HG03175 (cell line): ENCODE measurements around the gene TLE7.

Source experiments
- ATAC-seq: cut with Tn5 transposase; IDR thresholded peaks from one replicate; pipeline ENCODE4 v1.9.1; 2021; ENCODE audit warnings: mild to moderate bottlenecking, moderate library complexity; ENCODE audit not compliant: unreplicated experiment

Gene TLE7

DNA sequence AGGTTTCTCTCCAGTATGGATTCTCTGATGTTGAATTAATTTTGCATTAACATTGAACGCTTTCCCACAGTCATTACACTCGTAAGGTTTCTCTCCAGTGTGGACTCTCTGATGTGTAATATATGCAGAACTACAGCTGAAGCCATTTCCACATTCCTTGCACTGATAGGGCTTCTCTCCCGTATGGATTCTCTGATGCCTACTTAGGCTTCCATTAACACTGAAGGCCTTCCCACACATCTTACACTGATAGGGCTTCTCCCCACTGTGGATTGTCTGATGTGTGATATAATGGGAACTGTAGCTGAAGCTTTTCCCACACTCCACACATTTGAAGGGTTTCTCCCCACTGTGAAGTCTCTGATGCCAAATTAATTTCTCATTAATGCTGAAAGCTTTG lies 7.2 kb upstream of the TLE7 start:
- ATAC-seq = no peak

DNA sequence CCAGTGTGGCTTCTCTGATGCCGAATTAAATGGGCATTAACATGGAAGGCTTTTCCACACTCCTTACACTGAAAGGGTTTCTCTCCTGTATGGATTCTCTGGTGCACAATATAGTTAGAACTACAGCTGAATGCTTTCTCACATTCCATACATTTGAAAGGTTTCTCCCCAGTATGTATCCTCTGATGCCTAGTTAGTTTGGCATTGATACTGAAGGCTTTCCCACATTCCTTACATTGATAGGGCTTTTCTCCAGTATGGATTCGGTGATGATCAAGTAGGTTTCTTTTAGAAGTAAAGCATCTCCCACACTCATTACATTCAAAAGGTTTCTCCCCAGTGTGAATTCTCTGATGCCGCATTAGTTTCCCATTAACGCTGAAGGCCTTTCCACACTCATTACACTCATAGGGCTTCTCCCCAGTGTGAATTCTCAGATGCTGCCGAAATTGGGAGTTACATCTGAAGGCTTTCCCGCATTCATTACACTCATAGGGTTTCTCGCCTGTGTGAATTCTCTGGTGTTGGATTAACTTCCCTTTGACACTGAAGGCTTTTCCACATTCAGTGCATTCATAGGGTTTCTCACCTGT lies 6.5 kb upstream of the TLE7 start:
- no peak for ATAC-seq

DNA sequence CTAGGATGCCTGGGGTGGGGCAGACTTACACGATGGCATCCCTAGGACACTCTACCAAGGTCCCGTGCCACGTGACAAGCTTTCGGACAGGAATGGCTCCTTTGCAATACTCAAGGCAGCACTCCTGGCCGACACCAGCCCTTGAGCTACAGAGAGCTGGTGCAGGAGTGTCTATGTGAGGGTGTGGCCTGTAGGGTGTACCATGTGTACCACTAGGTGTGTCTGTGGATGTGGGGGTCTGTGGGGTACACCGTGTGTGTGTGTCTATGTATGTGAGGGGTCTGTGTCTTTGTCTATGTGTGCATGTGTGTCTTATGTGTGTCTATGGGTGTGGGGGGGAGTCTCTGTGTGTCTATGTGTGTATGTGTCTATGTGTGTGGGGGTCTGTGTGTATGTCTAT lies 1.9 kb upstream of the TLE7 start:
- ATAC-seq = no peak

DNA sequence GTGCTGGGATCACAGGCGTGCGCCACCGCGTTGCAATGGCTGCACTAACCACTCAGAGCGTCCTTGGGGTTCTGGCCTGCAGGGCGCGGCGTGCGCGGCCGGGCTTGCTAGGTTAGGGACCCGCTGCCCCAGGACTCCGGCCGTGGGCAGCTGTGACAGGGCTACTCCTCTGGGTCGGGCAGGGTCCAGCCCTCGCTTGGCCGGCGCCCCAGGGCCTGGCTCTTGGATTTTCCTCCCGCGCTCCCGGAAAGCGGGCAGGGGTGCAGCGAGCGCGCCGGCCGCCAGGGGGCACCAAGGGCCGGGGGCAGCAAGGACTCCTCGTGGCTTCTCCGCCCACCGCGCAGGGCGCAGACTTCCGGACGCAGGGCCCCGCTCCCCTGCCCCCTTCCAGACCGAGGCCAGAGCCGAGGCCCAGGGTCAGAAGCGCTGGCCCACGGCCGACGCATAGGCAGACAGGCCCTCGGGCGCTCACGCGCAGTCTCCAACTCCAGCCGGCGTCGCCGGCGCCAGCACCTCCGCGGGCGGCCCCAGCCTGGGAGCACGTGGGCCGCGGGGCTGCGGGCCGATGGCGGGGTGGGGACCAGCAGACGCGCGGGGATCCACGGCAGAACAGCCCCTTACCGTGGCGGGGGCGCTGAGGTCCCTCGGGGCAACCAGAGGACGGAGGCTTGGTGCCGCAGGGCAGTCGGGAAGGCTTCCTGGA lies 355 bp downstream of the TLE7 start:
- ATAC-seq = no peak

DNA sequence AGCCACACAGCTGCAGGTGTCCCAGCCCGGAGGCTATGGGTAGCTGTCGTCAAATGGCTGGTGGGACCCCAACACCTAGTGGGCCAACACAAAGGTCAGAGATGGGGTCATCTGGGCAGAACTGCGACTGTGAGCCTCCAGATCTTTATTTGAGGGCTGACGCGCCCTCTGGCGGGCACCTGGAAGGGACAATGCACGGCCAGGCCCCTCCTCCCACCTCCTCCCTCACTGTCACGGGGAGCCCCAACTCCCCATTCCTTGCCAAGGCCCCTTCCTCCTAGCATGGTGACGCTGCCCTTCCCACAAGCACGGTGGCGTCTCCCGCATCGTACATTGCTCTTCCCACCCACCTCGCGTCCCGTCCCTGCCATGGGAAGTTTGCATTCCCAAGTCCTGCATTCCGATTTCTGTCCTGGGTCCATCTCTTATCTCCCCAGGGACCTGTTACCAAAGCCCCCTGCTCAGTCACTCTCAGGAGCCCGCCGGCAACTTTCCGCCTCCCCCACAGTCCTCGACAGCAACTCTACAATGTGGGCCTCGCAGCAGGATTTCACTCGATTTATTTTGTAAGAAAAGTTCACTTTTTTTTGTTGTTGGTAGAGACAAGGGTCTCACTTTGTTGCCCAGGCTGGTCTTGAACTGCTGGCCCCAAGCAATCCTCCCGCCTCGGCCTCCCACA lies 1.0 kb downstream of the TLE7 start:
- no peak for ATAC-seq

DNA sequence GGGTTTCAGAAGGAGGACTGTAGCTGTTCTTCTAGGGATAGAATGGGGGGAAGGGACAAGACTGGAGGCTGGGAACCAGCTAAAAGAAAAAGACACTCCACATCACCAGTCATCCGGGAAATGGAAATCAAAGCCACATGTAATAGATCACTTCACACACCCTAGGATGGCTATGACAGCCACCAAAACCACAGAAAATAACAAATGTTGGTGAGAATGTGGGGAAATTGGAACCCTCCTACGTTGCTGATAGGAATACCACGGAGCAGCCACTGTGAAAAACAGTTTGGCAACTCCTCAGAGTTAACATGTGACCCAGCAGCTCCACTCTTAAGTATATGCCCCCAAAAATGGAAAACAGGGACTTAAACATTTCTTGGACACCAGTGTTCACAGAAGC lies 2.3 kb downstream of the TLE7 start:
- no peak for ATAC-seq

DNA sequence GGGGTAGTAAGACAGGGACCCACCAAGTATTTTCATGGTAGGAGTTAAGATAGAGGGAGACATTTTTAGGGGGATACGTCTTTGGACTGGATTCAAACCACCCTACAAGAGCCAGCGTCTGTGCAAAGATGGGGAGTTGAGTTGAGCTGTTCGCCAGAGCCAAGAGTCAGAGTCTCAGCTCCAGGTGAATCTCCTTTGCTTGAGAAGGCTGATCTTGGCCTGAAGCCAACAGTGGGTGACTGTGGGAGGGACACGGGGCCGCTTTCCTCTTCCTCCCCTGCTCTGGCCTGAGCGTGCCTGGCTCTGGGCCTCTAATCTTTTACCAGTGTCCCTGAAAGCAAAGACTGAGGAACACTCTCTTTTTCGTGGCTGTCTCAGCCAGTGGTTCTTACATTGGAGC lies 5.4 kb downstream of the TLE7 start:
- no peak for ATAC-seq

DNA sequence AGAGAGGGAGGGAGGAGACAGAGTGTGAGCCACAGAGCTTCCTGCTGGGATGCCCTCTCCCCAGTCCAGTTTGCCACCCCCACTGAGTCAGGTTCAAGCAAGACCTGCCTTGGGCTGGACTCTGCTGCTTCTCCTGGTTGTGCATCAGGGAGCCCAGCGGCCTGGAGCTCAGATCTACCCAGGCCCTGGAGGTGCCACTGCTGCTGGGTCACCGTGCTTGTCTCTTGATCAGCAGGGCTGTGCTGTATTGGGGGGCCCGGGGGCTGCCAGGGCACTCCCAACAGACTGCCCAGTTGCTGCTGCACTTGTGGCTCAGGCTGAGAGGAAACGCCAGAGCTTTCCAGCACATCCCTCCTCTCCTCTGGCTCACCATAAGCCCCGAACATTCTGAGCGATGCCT lies 8.9 kb downstream of the TLE7 start:
- no peak for ATAC-seq

DNA sequence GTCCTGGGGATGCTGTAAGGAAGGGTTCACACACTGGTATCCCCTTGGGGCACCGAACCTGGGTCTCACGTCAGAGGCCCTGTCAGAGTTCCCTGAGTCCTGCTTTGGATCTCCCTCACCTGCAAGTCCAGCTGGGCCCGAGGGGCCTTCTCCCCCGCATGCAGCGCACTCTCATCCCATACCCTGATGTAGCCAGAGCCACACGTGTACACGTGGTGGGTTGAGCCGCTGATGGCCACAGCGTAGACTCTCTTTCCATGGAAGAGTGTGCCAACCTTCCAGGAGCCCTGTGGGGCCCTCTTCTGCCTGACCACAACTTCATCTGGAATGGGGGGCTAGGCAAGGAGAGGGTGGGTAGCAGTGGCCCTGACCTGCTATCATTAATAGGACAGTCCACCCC lies 9.9 kb downstream of the TLE7 start:
- no peak for ATAC-seq

DNA sequence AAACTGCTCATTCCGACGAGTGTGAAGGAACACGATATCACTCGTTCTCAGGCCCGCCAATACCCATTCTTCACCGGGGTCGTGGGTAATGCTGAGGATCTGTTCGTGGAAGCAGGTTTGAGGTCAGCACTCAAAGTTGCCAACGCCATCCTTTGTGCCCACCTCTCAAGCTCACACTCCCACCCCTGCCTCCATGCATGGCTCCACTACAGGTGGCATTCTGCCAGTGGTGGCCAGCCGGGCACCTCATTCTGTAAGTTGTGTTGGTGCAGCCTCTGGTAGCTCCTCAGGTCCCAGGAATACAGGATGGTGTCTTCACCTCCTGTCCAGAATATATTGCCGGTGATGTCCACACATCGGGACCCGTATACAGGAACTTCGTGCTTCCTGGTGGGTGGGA lies 10.7 kb downstream of the TLE7 start:
- no peak for ATAC-seq

DNA sequence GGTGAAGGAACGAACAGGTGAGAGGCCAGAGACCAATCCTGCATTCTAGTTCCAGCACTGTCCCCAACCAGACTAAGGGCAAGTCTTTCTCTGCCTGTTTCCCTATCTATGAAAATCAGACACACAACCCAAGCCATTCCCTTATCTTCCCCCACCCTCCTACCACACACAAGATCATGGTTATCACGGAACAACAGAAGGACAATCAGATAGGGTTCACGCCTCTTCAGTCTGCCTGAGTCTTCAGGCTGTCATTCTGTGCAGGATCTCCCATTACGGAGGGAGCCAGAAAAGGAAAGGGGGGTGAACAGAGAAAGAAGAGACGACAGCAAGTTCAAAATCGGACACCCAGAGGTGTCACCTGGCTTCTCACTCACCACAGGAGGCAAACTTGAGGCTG lies 11.1 kb downstream of the TLE7 start:
- no peak for ATAC-seq

DNA sequence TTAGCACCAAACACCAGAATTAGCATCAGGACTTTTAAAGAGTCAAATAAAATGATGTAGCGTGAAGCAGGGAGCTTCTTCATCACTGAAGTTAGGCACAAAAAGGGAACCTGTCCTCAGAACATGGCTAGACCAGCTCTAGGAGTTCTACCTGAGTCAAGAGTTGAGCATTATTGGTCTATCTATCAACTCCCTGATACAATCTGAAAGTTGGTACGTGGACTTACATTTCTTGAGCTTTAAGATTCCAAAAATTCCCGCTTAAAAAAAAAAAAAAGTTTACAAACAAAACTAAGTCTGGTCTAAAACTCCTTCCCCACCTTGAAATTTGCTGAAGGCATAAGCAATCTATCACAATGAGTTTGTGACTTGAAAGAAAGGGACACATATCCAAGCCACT lies 12.3 kb downstream of the TLE7 start:
- ATAC-seq = no peak

DNA sequence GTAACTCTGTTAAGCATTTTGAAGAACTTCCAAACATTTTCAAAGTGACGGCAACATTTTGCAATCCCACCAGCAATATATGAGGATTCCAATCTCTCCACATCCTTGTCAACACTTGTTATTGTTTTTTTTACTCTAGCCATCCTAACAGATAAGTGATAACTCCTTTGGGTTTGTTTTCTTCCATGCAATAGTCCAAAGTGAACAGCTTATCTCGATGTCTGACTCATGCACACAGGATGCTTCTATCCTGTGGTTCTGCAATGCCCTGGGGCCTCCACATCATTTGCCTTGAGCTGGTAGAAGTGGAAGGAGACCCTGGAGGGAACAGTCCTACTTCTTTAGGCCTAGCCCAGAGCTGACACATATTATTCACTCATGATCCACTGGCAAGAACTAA lies 13.0 kb downstream of the TLE7 start:
- no peak for ATAC-seq

DNA sequence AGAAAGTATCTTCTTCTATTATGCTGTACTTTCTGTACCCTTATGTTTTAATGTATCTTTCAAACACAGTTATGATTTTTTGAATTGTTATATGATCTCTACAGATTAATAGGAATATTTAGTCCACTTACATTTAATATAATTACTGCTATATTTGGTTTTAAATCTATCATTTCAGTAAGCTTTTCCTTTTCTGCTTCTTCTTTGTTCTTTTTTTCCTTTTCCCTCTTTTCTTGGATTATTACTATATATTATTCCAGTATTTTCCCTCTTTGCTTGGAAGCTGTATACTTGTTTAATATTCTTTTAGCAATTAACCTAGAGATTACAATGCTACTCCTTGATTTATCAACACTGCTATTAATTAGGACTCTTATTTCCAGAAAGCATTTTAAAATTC lies 13.5 kb downstream of the TLE7 start:
- no peak for ATAC-seq

DNA sequence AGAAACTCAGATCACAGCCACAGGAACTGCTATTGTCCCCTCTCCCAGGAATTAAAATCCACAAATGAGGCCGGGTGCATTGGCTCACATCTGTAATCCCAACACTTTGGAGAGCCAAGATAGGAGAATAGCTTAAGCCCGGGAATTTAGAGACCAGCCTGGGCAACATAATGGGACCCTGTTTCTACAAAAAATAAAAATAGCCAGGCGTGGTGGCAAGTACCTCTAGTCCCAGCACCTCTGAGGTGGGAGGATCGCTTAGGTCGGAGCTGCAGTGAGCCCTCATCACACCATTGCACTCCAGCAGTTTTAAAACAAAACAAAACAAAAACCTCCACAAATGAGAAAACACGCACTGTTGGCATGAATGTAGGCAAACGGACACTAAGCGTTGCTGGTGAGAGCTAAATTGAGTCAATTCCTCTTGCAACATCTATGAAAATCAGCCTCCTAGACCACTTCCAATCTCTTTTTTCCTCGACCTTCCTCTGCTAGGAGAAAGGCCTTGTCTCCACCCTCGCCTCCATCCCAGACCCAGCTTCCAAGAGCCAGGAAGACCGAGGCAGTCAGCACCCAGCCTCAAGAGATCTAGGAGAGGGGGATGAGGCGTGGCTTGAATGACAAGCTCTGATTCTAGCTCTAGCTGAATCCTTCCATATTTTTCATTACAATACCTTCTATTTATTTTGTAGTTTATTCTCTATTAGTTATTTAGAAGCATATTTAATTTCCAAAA lies 14.8 kb downstream of the TLE7 start:
- no peak for ATAC-seq

DNA sequence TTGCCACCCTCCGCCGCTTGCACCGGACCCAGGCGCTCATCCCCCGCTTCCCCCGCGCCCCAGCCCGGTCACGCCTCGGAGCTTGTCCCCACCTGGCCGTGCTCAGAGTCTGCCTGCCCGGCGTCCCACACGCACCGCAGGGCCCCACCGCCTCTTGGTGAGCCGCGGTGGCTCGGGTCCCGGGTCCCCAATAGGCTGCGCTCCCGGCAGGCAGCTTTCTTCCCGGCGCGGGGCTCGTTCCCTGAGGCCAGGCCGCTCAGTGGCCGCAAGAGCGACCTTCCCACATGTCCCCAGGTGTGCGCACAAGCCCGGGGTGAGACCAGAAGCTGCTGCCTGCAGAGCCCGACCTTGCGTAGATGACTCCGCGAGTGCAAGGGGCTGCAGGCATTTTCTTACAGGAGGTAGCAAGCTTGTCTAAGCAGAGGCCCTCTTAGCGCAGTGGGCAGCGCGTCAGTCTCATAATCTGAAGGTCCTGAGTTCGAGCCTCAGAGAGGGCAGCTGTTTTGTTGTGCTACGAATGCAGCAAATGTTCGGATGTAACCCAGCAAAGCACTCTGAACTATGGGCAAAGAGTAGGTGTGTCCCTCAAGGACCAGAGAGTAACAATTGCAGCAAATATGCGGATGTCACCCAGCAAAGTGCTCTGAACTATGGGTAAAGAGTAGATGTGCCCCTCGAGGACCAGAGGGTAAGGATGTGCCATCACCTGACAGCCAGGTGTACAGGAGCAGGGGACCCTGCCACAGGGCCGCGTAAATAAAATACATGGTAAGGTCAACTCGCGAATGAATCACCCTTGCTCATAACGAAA lies 15.6 kb downstream of the TLE7 start:
- no peak for ATAC-seq

DNA sequence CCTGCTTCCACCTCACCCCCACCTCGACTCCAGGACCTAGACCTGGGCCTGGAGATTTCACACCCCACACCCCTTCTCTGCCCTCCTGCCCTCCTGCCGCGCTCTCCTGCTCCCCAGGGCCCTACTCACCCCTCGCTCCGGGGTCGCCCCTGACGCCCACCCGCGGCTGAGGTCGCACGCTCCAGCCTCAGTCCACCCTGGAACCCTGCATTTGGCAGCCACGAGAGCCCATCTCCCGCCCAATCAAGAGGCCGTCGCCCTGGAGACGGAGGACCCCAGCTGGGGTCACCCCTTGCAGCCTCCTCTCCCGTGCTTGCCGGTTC lies 16.1 kb downstream of the TLE7 start:
- ATAC-seq = no peak

DNA sequence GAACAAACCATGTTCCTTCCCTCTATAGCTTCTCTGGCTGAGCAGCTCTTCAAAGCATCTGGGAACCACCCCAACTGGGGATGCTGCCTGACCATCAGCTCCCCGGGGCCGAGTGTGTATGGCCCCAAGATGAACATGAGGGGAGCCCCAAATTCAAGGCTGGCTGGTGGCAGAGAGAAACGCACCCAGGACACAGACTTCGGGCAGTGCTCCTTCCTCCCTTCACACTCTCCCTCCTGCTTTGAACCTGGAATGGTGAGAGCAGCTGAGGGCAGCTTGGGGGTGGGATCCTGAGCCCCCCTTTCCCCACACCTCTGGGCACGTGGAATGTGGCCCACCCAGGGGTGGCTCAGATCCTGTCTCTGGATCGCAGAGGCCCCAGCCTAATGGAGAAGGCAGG lies 17.2 kb downstream of the TLE7 start:
- no peak for ATAC-seq

DNA sequence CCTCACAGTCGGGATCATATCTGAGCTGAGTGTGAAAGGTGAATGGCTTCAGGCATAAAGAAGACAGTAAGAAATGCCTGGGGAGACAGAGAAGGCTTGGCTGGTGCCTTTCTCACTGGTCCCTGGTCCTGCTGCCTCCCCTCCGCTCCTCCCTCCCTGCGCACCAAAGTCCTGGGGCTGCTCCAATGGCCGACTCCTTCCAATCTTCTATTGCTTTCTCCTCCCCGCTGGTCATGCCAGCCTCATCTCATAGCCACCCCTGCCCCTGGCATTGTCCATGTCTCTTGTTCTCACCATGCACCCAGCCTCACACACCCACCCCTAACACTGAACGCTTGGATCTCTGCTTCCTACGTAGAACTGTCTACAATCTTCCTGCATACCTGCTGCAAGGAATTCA lies 18.0 kb downstream of the TLE7 start:
- ATAC-seq = no peak

DNA sequence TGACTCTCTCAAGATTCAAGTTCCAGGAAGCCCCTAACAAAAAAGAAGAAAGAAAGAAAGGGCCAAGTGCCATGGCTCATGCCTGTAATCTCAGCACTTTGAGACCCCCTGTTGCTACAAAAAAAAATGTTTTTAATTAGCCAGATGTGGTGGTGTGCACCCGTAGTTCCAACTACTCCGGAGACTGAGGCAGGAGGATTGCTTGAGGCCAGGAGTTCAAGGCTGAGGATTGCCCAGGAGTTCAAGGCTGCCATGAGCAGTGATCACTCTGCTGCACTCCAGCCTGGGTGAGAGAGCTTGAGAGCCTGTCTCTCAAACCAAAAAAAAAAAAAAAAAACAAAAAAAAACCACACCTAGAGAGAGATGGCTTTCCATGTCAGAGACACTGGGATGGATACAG lies 18.8 kb downstream of the TLE7 start:
- ATAC-seq = no peak

DNA sequence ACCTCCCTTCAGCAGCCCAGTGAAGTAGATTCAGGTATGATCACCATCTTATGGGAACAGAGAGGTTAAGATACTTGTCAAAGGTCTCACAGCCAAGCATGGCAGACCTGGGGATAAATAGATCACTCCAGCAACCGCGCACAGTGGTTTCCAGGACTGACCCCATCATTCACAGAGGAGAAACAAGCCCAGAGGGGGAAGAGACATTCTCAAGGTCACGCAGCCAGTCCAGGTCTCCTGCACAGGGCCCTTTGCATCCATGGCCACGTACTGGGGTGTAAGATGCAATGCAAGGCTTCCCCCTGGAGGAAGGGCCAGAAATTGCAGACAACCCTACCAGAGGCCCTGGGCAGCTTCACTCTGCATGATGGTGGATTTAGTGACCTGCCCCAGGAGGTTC lies 19.9 kb downstream of the TLE7 start:
- ATAC-seq = no peak
